HepG2 (cell line): ENCODE data around the gene CEACAM3. TPM values are rescaled to one million over a fixed set of nuclear protein-coding genes. Genes with fewer than 3 reads are reported as not detected.

Source experiments
- CTCF ChIP-seq: sonication (generic); formaldehyde crosslinking; IDR thresholded peaks from 2 replicates; pipeline ENCODE4 v1.5.0; 2020; ENCODE audit warnings: mild to moderate bottlenecking, missing genetic modification reagents, moderate library complexity
- GLMP ChIP-seq: sonication (generic); formaldehyde crosslinking; IDR thresholded peaks from 2 replicates; pipeline ENCODE4 v1.9.0; 2021; ENCODE audit warnings: missing genetic modification reagents, mild to moderate bottlenecking, borderline replicate concordance
- NR2F6 ChIP-seq, 2 experiments: IDR thresholded peaks; 2 replicates each; pipeline ENCODE4 v1.6.1; 2016; ENCODE audit warnings: antibody characterized with exemption in 1 of 2, mild to moderate bottlenecking in 1 of 2
- PATZ1 ChIP-seq: sonication (generic); formaldehyde crosslinking; IDR thresholded peaks from 2 replicates; pipeline ENCODE4 v1.4.0; 2020; ENCODE audit warnings: missing genetic modification reagents
- TEAD3 ChIP-seq: optimal IDR thresholded peaks from 2 replicates; pipeline ENCODE3; 2016; ENCODE audit warnings: borderline replicate concordance
- THRA ChIP-seq: sonication (generic); formaldehyde crosslinking; IDR thresholded peaks from 2 replicates; pipeline ENCODE4 v1.4.0; 2020; ENCODE audit warnings: missing genetic modification reagents, borderline replicate concordance
- ZFP36L1 ChIP-seq: sonication (generic); formaldehyde crosslinking; IDR thresholded peaks from 2 replicates; pipeline ENCODE4 v1.8.0; 2022; ENCODE audit warnings: mild to moderate bottlenecking, missing genetic modification reagents, moderate library complexity
- ZMAT3 ChIP-seq: sonication (generic); formaldehyde crosslinking; conservative IDR thresholded peaks from 2 replicates; pipeline ENCODE4 v1.7.0; 2021; ENCODE audit warnings: missing genetic modification reagents
- ZNF501 ChIP-seq: sonication (generic); formaldehyde crosslinking; IDR thresholded peaks from 2 replicates; pipeline ENCODE4 v1.5.1; 2020; ENCODE audit warnings: mild to moderate bottlenecking, moderate library complexity, missing genetic modification reagents
- ZNF512B ChIP-seq: sonication (generic); formaldehyde crosslinking; IDR thresholded peaks from 2 replicates; pipeline ENCODE4 v1.5.1; 2020; ENCODE audit warnings: missing genetic modification reagents, mild to moderate bottlenecking, borderline replicate concordance
- ZNF784 ChIP-seq: sonication (generic); formaldehyde crosslinking; IDR thresholded peaks from 2 replicates; pipeline ENCODE4 v1.5.1; 2020; ENCODE audit warnings: missing genetic modification reagents, mild to moderate bottlenecking, borderline replicate concordance
- polyA plus RNA-seq, 8 experiments: library from polyadenylated mRNA; depleted of rRNA in 3 of 8; stranded (reverse) in 7 of 8; unstranded in 1 of 8; fragments of >200 nt; fragmentation: Illumina TruSeq in 4 of 8; extraction: Trizol in 4 of 8; gene quantifications; 2 replicates each; pipeline versions ENCODE4 v1.2.1 to v1.2.3, GENCODE V29; 2011 to 2016; ENCODE audit warnings: low read depth in 4 of 8, missing spikeins in 1 of 8, mixed read lengths in 1 of 8; ENCODE audit not compliant: insufficient read depth in 1 of 8
- total RNA-seq, 5 experiments: library from RNA; depleted of rRNA; stranded (reverse); fragments of >200 nt; fragmentation: Illumina TruSeq; extraction: Trizol; gene quantifications; 2 replicates each; pipeline ENCODE4 v1.2.3, GENCODE V29; 2016; ENCODE audit warnings: low read depth in 1 of 5

CEACAM3 gene
- total and polyA plus RNA-seq, 2 of the 13 experiments (the other 11 are each of a cell fraction or from before 2014, with no cell fraction given), result not detected

GRCh38 chr19:41799444-41800000 lies 3.1 kb downstream of the CEACAM3 start (continued):
- TF ChIP-seq ZNF512B (CRISPR knock-in tag), result no peak
- no peak for TF ChIP-seq NR2F6 (IDR thresholded peaks at IDR 0.05)
- TF ChIP-seq NR2F6 (CRISPR knock-in tag; IDR thresholded peaks at IDR 0.05), result 0 out of 2 replicates have a peak, but pooled peaks have one; percentile 7
- no peak for TF ChIP-seq ZNF501 (CRISPR knock-in tag)
- peak; percentile 68 for TF ChIP-seq TEAD3 (CRISPR knock-in tag)
- TF ChIP-seq ZFP36L1 (CRISPR knock-in tag), result no peak
- TF ChIP-seq THRA (CRISPR knock-in tag), result peak; percentile 84; the same call in 1 of the 2 replicates
- peak; percentile 16; the same call in 1 of the 2 replicates for TF ChIP-seq CTCF (CRISPR knock-in tag)
- no peak for TF ChIP-seq ZMAT3
- no peak for TF ChIP-seq GLMP (CRISPR knock-in tag)
- 0 out of 2 replicates have a peak, but pooled peaks have one; percentile 20 for TF ChIP-seq PATZ1 (CRISPR knock-in tag)
- TF ChIP-seq ZNF784, result no peak
